CD14-positive monocyte (primary cell): ENCODE measurements around the gene DRD1. TPM values are rescaled to one million over a fixed set of nuclear protein-coding genes. Genes with fewer than 3 reads are reported as not detected.

Experiments used
- DNase-seq, 3 donors: peaks; one replicate each; pipeline ENCODE4 v3.0.0-alpha.2; 2011 to 2022
- H2AFZ ChIP-seq: 2 replicates; pipeline ENCODE4 v1.6.0; 2012; ENCODE audit warnings: mild to moderate bottlenecking, low read depth, low read length, inconsistent platforms; ENCODE audit not compliant: insufficient read depth, poor library complexity, severe bottlenecking
- H3K27ac ChIP-seq, 2 donors: 1 replicate in 1 of 2; 2 replicates in 1 of 2; pipeline ENCODE4 v1.5.1; 2012 to 2013; ENCODE audit warnings: low read length in 2 of 2, control low read depth in 1 of 2, inconsistent platforms in 1 of 2, low read depth in 1 of 2, mild to moderate bottlenecking in 1 of 2
- H3K27me3 ChIP-seq, 2 donors: one replicate each; pipeline versions ENCODE4 v1.6.0 to v1.6.1; 2011 to 2013; ENCODE audit warnings: low read length in 2 of 2; ENCODE audit not compliant: control insufficient read depth in 2 of 2, insufficient read depth in 2 of 2
- H3K36me3 ChIP-seq, 2 donors: replicated peaks in 1 of 2; 1 replicate in 1 of 2; 2 replicates in 1 of 2; pipeline versions ENCODE4 v1.5.1 to v1.6.1; 2012 to 2013; ENCODE audit warnings: low read length in 2 of 2, control low read depth in 1 of 2, inconsistent platforms in 1 of 2, mild to moderate bottlenecking in 1 of 2; ENCODE audit not compliant: insufficient read depth in 2 of 2, control insufficient read depth in 1 of 2
- H3K4me1 ChIP-seq, 2 donors: 1 replicate in 1 of 2; 2 replicates in 1 of 2; pipeline versions ENCODE4 v1.5.1 to v1.6.1; 2012 to 2013; ENCODE audit warnings: low read length in 2 of 2, control low read depth in 1 of 2, inconsistent platforms in 1 of 2, mild to moderate bottlenecking in 1 of 2, moderate library complexity in 1 of 2; ENCODE audit not compliant: insufficient read depth in 2 of 2, control insufficient read depth in 1 of 2
- H3K4me2 ChIP-seq: replicated peaks from 2 replicates; pipeline ENCODE3; 2012; ENCODE audit warnings: low read length, moderate library complexity, mild to moderate bottlenecking; ENCODE audit not compliant: poor library complexity, severe bottlenecking; ENCODE audit errors: extremely low read depth
- H3K4me3 ChIP-seq, 3 experiments: fragments of 200-600 bp in 1 of 3; sonication (generic) in 1 of 3; replicated peaks in 1 of 3; 1 replicate in 2 of 3; 2 replicates in 1 of 3; pipeline ENCODE4 v1.5.1; 2011 to 2013; ENCODE audit warnings: low read length in 3 of 3, mild to moderate bottlenecking in 3 of 3, control low read depth in 2 of 3, low read depth in 2 of 3, inconsistent platforms in 1 of 3, moderate library complexity in 1 of 3
- H3K79me2 ChIP-seq: 2 replicates; pipeline ENCODE4 v1.6.0; 2012; ENCODE audit warnings: mild to moderate bottlenecking, control low read depth, inconsistent platforms, low read length, moderate library complexity; ENCODE audit not compliant: insufficient read depth
- H3K9ac ChIP-seq: 2 replicates; pipeline ENCODE4 v1.6.0; 2017; ENCODE audit warnings: low read length, mild to moderate bottlenecking; ENCODE audit not compliant: insufficient read depth, poor library complexity, severe bottlenecking
- H3K9me3 ChIP-seq, 2 donors: replicated peaks in 1 of 2; 1 replicate in 1 of 2; 2 replicates in 1 of 2; pipeline versions ENCODE4 v1.5.1 to v1.6.1; 2012 to 2013; ENCODE audit warnings: low read length in 2 of 2, control low read depth in 1 of 2; ENCODE audit not compliant: control insufficient read depth in 1 of 2, insufficient read depth in 1 of 2
- H4K20me1 ChIP-seq: 2 replicates; pipeline ENCODE4 v1.6.0; 2012; ENCODE audit warnings: mild to moderate bottlenecking, low read length, control low read depth, moderate library complexity; ENCODE audit not compliant: insufficient read depth
- H3K27ac Mint-ChIP-seq, 7 donors: one replicate each; pipeline ENCODE4 v1.8.0; 2020; ENCODE audit warnings: mild to moderate bottlenecking in 7 of 7, mixed read lengths in 7 of 7, moderate library complexity in 6 of 7, inconsistent platforms in 2 of 7
- H3K27me3 Mint-ChIP-seq, 3 donors: one replicate each; pipeline ENCODE4 v1.8.0; 2021 to 2022; ENCODE audit warnings: low read depth in 3 of 3, mild to moderate bottlenecking in 3 of 3, mixed read lengths in 3 of 3, moderate library complexity in 3 of 3, inconsistent platforms in 1 of 3
- H3K36me3 Mint-ChIP-seq, 2 donors: one replicate each; pipeline ENCODE4 v1.8.0; 2020; ENCODE audit warnings: mixed read lengths in 2 of 2, inconsistent platforms in 1 of 2, mild to moderate bottlenecking in 1 of 2
- H3K4me1 Mint-ChIP-seq: one replicate; pipeline ENCODE4 v1.8.0; 2020; ENCODE audit warnings: mild to moderate bottlenecking, mixed read lengths
- H3K4me3 Mint-ChIP-seq, 2 donors: one replicate each; pipeline ENCODE4 v1.8.0; 2020; ENCODE audit warnings: mild to moderate bottlenecking in 2 of 2, mixed read lengths in 2 of 2, moderate library complexity in 1 of 2
- H3K9me3 Mint-ChIP-seq, 7 donors: one replicate each; pipeline ENCODE4 v1.8.0; 2020 to 2022; ENCODE audit warnings: mixed read lengths in 7 of 7, mild to moderate bottlenecking in 6 of 7, moderate library complexity in 6 of 7, inconsistent platforms in 2 of 7
- CTCF ChIP-seq: fragments of 200-600 bp; IDR thresholded peaks from one replicate; pipeline ENCODE4 v1.8.0; 2022; ENCODE audit warnings: antibody characterized with exemption, mild to moderate bottlenecking
- WGBS: methylation state at CpG from one replicate; pipeline ENCODE4 v1.1.5; 2013; ENCODE audit warnings: missing lambda C conversion rate; ENCODE audit not compliant: insufficient coverage; 5-methylcytosine and 5-hydroxymethylcytosine counted together
- intact Hi-C, 2 donors: fragments of 100-400 bp; cut with micrococcal nuclease; formaldehyde crosslinking; loops; one replicate each; pipeline versions ENCODE4 v1.15.0 to v1.15.1; 2023
- polyA plus RNA-seq, 3 donors: library from polyadenylated mRNA; depleted of rRNA in 1 of 3; unstranded in 2 of 3; stranded (reverse) in 1 of 3; fragments of 300-500 nt in 2 of 3; fragments of >200 nt in 1 of 3; fragmentation: Illumina TruSeq in 2 of 3; gene quantifications; 1 replicate in 2 of 3; 2 replicates in 1 of 3; pipeline ENCODE4 v1.2.3, GENCODE V29; 2012 to 2021

DRD1 gene
- polyA plus RNA-seq, 3 donors = not detected

DNA sequence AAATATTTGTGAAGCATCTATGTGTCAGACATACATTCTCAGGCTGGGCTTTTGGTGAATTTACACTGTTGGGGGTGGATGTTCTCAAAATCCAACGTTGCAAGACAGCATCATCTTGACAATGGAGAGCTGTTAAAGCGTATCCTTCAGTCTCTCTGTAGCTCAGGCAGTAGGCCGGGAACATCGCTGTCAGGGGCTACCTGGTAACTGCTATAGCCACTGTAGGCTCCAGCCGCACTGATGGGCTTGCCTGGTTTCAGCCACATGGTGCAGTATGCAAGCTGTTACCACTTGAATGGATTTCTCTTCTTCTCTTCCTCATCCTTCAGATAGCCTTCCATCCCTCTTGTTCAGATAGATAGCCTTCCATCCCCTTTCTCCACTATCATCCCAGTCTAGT lies 51.7 kb downstream of the DRD1 start:
- no peak for TF ChIP-seq CTCF
- H3K4me3 ChIP-seq = no peak overlapping the region
- Mint-ChIP-seq H3K4me3 (no peak overlapping the region), H3K9me3 (peaks cover 0 to 6% (median 0%) of the 10 kb centered on the region in 7 donors), H3K36me3 (no peaks in the 10 kb centered on the region), H3K4me1 (no peaks in the 10 kb centered on the region), H3K27me3 (peaks cover 0 to 6% (median 2%) of the 10 kb centered on the region in 3 donors), H3K27ac (no peak overlapping the region)
- no peak for DNase-seq
- H3K9ac ChIP-seq = no peak overlapping the region
- intact Hi-C loops = no loop called here
- no peaks in the 10 kb centered on the region for H3K79me2 ChIP-seq
- H4K20me1 ChIP-seq = no peaks in the 10 kb centered on the region
- WGBS = 98% methylated on average over 5 of the region's 5 CpGs
- H3K27me3 ChIP-seq = no peaks in the 10 kb centered on the region
- H3K9me3 ChIP-seq = no peaks in the 10 kb centered on the region
- H2AFZ ChIP-seq = no peak overlapping the region
- no peak overlapping the region for H3K4me2 ChIP-seq
- H3K27ac ChIP-seq = no peak overlapping the region
- H3K4me1 ChIP-seq = no peaks in the 10 kb centered on the region
- no peaks in the 10 kb centered on the region for H3K36me3 ChIP-seq

GRCh38 chr5:175390352-175391083 lies 53.5 kb downstream of the DRD1 start:
- H4K20me1 ChIP-seq = no peaks in the 10 kb centered on the region
- no peak overlapping the region for H2AFZ ChIP-seq
- no peak for TF ChIP-seq CTCF
- no peaks in the 10 kb centered on the region for H3K79me2 ChIP-seq
- Mint-ChIP-seq H3K36me3 (no peaks in the 10 kb centered on the region), H3K27ac (no peak overlapping the region), H3K27me3 (peaks cover 0 to 4% (median 2%) of the 10 kb centered on the region in 3 donors), H3K9me3 (peaks cover 0 to 2% (median 0%) of the 10 kb centered on the region in 7 donors), H3K4me1 (no peaks in the 10 kb centered on the region), H3K4me3 (no peak overlapping the region)
- H3K9ac ChIP-seq = no peak overlapping the region
- intact Hi-C loops = no loop called here
- no peaks in the 10 kb centered on the region for H3K36me3 ChIP-seq
- no peak overlapping the region for H3K4me3 ChIP-seq
- DNase-seq = no peak
- no peak overlapping the region for H3K4me2 ChIP-seq
- 94% methylated on average over 3 of the region's 4 CpGs for WGBS
- H3K27me3 ChIP-seq = no peaks in the 10 kb centered on the region
- H3K4me1 ChIP-seq = no peaks in the 10 kb centered on the region
- no peak overlapping the region for H3K27ac ChIP-seq
- no peaks in the 10 kb centered on the region for H3K9me3 ChIP-seq

Other genes with a start within 250 kb of the DRD1 start
- 10 to 100 TPM in 1 of 3 donors, 1 to 10 TPM in 2; 5.8 to 10.3 (median 8.3) TPM for gene SFXN1, start 34.4 kb upstream of the DRD1 start, polyA plus RNA-seq
- 10 to 100 TPM; 10.6 to 71.7 (median 25.5) TPM for gene HRH2, start 213.9 kb upstream of the DRD1 start, polyA plus RNA-seq